Fibroblast of pulmonary artery (primary cell): Measurements from ENCODE around the gene SPRN.
"Not testable (repeated sequence)": the region's sequence is repeated elsewhere in the genome, so short reads cannot be mapped to it uniquely, and the experiment has no call there.

Source experiments
- DNase-seq: peaks from one replicate; pipeline ENCODE4 v3.0.0-alpha.2; 2010; ENCODE audit warnings: low read depth
- H3K4me3 ChIP-seq: replicated peaks from 2 replicates; pipeline ENCODE4 v1.5.1; 2011; ENCODE audit warnings: low read depth, mild to moderate bottlenecking, control low read depth, low read length, moderate library complexity
- TF ChIP-seq, protein P1 (sequence below): IDR thresholded peaks from 2 replicates; pipeline ENCODE4 v1.5.1; 2011; ENCODE audit warnings: mild to moderate bottlenecking, control low read depth, low read length, inconsistent platforms; ENCODE audit errors: missing control alignments

SPRN gene

DNA sequence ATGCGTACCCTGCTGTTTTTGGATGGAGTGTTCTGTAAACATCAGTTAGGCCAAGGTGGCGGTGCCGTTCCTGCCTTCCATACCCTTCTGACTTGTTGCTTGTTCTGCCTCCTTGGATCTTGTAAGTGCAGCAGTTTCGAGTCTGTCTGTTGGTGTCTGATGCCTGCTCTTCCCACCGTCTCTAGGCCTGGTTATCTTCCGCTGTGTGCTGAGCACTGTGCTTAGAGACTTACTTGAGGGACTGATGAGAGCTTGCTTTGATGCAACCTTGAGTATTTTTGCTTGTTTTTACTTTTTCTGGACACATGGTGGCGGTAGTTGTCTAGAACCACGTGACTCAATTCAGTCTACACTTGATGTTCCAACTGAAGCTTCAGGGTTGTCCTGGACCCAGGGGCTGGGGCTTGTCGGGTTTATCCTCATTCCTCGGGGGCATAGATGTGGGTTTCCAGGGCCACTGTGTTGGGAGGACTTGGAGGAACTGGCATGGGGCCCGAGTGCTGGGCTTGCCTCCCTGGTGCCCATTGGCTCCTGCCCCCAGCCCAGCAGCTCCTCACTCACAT is 14.4 kb upstream of the SPRN start:
- peak; percentile 26 for DNase-seq
- TF ChIP-seq, protein P1, sequence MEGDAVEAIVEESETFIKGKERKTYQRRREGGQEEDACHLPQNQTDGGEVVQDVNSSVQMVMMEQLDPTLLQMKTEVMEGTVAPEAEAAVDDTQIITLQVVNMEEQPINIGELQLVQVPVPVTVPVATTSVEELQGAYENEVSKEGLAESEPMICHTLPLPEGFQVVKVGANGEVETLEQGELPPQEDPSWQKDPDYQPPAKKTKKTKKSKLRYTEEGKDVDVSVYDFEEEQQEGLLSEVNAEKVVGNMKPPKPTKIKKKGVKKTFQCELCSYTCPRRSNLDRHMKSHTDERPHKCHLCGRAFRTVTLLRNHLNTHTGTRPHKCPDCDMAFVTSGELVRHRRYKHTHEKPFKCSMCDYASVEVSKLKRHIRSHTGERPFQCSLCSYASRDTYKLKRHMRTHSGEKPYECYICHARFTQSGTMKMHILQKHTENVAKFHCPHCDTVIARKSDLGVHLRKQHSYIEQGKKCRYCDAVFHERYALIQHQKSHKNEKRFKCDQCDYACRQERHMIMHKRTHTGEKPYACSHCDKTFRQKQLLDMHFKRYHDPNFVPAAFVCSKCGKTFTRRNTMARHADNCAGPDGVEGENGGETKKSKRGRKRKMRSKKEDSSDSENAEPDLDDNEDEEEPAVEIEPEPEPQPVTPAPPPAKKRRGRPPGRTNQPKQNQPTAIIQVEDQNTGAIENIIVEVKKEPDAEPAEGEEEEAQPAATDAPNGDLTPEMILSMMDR, result peak; percentile 24
- no peak overlapping the region for H3K4me3 ChIP-seq

- not testable (repeated sequence) for DNase-seq
Observed at GRCh38 chr10:133432789-133433188, 8.4 kb upstream of the SPRN start.

DNA sequence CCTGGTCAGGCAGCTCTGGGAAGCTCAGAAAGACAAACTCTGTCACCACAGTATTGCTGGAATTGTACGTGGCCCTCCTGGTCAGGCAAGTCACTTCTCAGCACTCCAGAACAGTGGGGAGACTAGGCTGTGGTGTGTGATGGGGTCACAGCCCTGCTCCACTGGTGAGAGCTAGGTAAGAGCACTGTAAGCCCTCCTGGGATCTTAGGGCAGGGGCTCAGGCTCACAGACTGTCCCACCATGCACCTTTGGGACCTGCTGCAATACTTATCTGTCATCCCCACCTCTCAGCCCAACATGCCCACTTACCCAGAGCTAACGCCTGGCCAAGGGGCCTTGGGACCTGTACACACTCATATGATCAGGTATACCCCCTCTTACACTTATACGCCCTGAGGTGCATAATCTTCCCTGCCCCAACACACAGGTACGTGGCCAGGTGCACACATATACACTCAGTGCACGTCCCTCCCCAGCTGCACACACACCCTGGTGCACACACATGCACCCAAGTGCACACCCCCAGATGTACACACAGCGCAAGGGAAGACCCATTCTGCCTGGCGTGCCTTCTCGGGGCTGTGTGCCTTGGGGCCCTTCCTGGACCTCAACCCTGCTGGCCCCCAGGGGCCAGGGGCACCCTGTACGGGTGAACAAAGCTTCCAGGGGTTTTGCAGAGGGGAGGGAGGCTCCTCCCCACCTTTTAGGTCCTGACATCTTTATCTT is 7.6 kb upstream of the SPRN start:
- not testable (repeated sequence) for DNase-seq, H3K4me3 ChIP-seq

More at GRCh38 chr10:133432789-133433188, 8.4 kb upstream of the SPRN start:
- not testable (repeated sequence) for H3K4me3 ChIP-seq

DNA sequence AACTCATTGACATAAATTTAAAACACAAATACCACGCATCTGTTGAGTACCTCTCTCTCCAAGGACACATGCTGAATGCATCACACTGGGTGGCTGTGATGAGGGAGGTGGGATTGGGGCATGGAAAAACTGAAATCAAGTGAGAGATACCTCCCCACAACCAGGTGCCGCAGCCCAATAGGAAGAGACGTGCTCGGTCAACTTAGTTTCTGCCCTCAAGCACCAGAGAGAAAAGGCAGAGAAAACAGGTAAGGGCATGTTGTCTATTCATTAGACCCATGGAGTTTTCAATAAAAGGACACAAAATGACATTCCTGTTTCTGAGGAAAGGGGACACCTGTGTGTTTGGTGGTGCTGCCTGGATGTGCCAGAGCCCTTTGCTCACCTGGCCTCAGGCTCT is 5.1 kb upstream of the SPRN start:
- not testable (repeated sequence) for DNase-seq, H3K4me3 ChIP-seq

DNA sequence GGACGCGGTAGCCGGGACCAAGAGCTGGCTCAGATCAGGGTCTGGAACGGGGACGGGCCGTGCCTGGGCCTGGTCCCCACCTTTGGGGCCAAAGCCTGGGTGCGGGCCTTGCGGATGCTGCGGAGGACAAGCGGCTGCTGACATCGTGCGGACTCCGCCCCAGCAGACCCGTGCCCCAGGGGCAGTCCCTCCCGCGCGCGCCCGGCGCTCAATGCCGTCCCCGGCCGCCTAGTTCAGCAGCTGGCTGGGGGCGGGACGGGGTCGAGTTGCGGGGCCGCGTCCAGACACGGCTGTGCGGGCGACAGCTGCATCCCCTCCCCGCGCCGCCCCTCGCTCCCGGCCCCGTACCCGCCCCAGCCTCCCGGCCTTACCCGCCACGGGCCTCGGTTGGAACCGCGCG is 323 bp downstream of the SPRN start:
- not testable (repeated sequence) for H3K4me3 ChIP-seq, DNase-seq

DNA sequence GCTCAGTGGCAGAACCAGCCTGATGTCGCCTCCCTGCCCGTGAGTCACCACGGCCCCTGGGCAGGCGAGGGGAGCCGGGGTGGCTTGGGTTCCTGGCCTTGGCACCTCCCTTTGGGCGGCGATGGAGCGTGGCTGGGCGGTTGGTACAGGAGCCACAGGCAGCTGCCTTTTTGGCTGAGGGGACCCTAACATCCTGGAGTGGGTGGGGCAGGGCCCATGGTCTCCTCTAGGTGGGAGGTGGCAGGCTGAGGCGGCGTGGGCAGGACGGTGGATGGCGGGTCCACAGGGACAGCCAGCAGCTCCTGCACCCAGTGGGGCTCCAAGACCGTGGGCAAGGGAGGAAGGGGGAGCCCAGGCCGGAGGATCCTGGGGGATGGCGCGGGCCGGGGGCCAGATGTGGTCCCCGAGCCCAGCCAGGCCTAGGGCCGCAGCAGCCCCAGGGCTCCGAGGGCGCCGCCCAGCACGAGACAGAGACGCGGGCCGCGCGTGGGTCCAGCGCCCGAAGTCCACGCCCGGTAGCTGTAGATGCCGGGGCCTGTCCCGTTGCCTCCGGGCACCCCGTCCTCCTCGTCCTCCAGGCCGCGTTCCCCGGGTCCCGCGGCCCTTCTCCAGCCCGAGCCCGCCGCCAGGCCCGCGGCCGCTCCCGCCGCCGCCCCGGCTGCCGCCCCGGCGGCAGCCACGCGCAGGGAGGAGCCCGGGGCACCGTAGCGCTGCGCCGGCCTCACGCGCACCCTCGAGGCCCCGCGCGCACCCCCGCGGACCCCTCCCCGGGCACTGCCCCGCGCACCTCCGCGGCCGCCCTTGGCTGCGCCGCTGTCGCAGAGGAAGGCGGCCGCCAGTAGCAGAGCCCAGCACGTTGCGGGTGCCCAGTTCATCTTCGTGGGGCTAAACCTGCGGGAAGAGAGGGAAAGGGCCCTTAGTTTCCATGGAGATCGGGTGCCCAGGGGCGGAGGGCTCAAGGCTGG is 1.3 kb downstream of the SPRN start:
- TF ChIP-seq, protein P1, result no peak
- DNase-seq, result no peak
- H3K4me3 ChIP-seq, result no peak overlapping the region

- DNase-seq, result no peak
- no peak overlapping the region for H3K4me3 ChIP-seq
- TF ChIP-seq, protein P1, result no peak
Observed at GRCh38 chr10:133422223-133422806, 2.1 kb downstream of the SPRN start.

GRCh38 chr10:133421336-133422222 is 2.8 kb downstream of the SPRN start:
- TF ChIP-seq, protein P1, result no peak
- no peak for DNase-seq
- H3K4me3 ChIP-seq, result no peak overlapping the region
